ENCODE measurements around the gene P2RY14. TPM values are rescaled to one million over a fixed set of nuclear protein-coding genes. Genes with fewer than 3 reads are reported as not detected.

The P2RY14 gene
- total RNA-seq, 1 donor from 2014 or later: not detected

DNA sequence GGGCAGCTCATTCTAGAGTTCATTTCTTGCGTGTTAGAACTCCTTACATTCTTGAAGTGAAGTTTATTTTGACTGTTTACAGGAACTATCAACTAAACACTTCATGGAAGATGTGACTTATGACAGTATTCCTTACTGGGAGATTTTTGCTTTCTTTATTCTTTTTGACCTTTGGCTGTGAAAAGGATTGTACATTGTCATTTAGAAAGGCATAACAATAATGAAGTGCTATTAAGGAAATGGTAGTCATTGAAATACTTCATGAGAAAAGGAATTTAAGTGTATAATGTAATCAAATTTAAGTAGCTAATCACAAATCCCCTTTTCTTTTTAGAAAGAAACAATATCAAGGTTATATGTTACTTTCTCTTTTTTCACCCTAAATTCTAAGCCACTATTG, 11.3 kb downstream of the P2RY14 start:
- no peak for DNase-seq (ENCODE audit: extremely low spot score, unreplicated experiment)
- H3K36me3 Mint-ChIP-seq (ENCODE audit: unreplicated experiment): no peaks in the 10 kb centered on the region
- H3K4me1 Mint-ChIP-seq (ENCODE audit: unreplicated experiment): no peaks in the 10 kb centered on the region
- H3K27me3 Mint-ChIP-seq (ENCODE audit: unreplicated experiment): no peaks in the 10 kb centered on the region
- H3K27ac Mint-ChIP-seq (ENCODE audit: unreplicated experiment): no peak overlapping the region
- TF ChIP-seq, protein P1, sequence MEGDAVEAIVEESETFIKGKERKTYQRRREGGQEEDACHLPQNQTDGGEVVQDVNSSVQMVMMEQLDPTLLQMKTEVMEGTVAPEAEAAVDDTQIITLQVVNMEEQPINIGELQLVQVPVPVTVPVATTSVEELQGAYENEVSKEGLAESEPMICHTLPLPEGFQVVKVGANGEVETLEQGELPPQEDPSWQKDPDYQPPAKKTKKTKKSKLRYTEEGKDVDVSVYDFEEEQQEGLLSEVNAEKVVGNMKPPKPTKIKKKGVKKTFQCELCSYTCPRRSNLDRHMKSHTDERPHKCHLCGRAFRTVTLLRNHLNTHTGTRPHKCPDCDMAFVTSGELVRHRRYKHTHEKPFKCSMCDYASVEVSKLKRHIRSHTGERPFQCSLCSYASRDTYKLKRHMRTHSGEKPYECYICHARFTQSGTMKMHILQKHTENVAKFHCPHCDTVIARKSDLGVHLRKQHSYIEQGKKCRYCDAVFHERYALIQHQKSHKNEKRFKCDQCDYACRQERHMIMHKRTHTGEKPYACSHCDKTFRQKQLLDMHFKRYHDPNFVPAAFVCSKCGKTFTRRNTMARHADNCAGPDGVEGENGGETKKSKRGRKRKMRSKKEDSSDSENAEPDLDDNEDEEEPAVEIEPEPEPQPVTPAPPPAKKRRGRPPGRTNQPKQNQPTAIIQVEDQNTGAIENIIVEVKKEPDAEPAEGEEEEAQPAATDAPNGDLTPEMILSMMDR (IDR thresholded peaks at IDR 0.05): no peak
- H3K9me3 Mint-ChIP-seq (ENCODE audit: unreplicated experiment): no peaks in the 10 kb centered on the region
- no peak overlapping the region for H3K4me3 Mint-ChIP-seq (ENCODE audit: unreplicated experiment)

DNA sequence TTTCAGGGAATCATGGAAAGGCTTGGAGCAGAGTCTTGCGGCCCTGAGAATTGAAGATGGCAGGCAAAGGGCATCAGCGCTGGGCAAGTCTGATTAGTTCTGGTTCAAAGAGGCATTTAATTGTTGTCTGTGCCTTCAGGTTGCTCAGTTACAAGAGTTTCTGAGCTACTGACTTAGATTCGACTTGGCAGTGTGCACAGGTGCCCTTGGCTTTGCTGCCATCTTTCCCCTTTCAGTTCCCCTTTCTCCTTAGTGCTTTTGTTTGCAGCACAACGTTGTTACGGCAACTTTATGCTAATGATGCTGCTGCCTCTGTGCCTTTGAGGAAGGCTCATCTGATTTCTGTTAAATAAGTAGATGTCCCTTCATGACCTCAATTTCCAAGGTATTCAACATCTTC, 12.5 kb downstream of the P2RY14 start:
- no peak overlapping the region for H3K4me3 Mint-ChIP-seq (ENCODE audit: unreplicated experiment)
- no peak for DNase-seq (ENCODE audit: extremely low spot score, unreplicated experiment)
- no peaks in the 10 kb centered on the region for H3K9me3 Mint-ChIP-seq (ENCODE audit: unreplicated experiment)
- H3K36me3 Mint-ChIP-seq (ENCODE audit: unreplicated experiment): no peaks in the 10 kb centered on the region
- no peaks in the 10 kb centered on the region for H3K27me3 Mint-ChIP-seq (ENCODE audit: unreplicated experiment)
- H3K4me1 Mint-ChIP-seq (ENCODE audit: unreplicated experiment): no peaks in the 10 kb centered on the region
- TF ChIP-seq, protein P1 (IDR thresholded peaks at IDR 0.05): no peak
- no peak overlapping the region for H3K27ac Mint-ChIP-seq (ENCODE audit: unreplicated experiment)

DNA sequence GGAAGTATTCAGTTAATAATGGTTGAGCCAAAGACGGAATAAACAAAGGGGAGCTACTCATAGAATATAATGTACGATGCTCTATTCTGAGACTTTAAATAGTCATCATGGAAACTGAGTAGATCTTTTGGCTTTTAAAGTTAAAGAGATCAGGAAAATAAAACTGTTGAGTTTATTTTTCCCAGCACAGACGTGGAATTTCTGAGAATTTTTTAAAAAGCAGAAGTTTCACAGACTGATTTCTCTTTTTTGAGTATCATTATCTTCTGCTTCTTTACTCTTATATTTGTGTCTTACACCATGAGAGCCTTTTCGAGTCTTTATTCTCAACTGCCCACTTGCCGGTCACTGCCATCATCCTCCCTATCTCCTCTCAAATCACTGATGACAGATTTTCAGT, 13.2 kb downstream of the P2RY14 start:
- no peak for DNase-seq (ENCODE audit: extremely low spot score, unreplicated experiment)
- Mint-ChIP-seq H3K36me3 (ENCODE audit: unreplicated experiment) (no peaks in the 10 kb centered on the region), H3K27me3 (ENCODE audit: unreplicated experiment) (no peaks in the 10 kb centered on the region), H3K4me1 (ENCODE audit: unreplicated experiment) (no peaks in the 10 kb centered on the region), H3K27ac (ENCODE audit: unreplicated experiment) (no peak overlapping the region), H3K4me3 (ENCODE audit: unreplicated experiment) (no peak overlapping the region), H3K9me3 (ENCODE audit: unreplicated experiment) (no peaks in the 10 kb centered on the region)
- TF ChIP-seq, protein P1 (IDR thresholded peaks at IDR 0.05): no peak

DNA sequence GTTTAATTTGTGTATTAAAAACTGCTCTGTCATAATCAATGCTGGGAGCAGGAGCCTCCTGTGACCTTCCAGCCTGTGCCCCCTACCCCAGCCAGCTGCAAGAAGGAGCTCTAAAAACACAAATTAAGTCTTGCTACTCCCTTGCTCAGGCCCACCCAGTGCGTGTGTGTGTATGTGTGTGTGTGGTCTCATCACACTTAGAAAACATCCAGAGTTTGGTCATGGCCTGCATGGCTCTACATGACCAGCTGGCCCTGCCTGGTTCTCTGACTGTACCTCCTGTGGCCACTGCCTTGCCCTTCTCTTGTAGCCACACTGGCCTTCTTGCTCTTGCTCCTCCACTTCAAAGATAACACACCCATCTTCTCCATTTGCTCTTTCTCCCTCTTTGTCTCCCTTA, 13.7 kb downstream of the P2RY14 start:
- TF ChIP-seq, protein P1 (IDR thresholded peaks at IDR 0.05): no peak
- no peak for DNase-seq (ENCODE audit: extremely low spot score, unreplicated experiment)
- Mint-ChIP-seq H3K36me3 (ENCODE audit: unreplicated experiment) (no peaks in the 10 kb centered on the region), H3K9me3 (ENCODE audit: unreplicated experiment) (no peaks in the 10 kb centered on the region), H3K4me3 (ENCODE audit: unreplicated experiment) (no peak overlapping the region), H3K27ac (ENCODE audit: unreplicated experiment) (no peak overlapping the region), H3K27me3 (ENCODE audit: unreplicated experiment) (peaks cover 2% of the 10 kb centered on the region), H3K4me1 (ENCODE audit: unreplicated experiment) (no peaks in the 10 kb centered on the region)

DNA sequence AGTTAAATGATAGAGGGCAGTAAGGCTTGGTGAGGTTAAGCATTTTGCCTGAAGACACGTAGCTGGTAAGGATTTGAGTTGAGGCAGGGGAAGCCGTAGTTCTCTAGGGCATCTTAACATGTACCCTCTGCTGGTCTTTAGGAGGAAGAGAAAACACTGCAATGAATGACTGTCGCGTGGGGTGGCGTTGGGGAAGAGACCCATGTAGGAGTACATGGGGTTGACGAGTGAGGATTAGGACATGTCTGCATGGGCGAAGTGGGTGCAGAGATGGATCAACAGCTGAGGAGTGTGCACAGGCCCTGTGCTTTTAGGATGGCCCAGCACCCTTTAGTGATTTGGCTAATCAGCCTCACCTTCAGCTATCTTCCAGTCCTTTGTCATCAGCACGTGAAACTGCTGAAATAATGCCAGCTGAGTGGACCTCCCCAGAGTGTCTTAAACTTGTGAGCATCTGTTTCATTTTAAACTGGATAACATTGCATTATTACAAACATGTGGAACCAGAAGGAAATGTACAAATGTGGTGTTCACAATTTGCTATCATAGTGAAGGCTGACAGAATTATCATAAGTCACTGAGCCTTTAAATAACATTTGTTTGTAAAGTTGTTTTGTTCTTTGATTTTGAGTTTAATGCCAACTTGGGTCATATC, 15.3 kb downstream of the P2RY14 start:
- no peak overlapping the region for H3K27ac Mint-ChIP-seq (ENCODE audit: unreplicated experiment)

More for the DNA sequence above, 15.3 kb downstream of the P2RY14 start:
- H3K9me3 Mint-ChIP-seq (ENCODE audit: unreplicated experiment): no peaks in the 10 kb centered on the region
- DNase-seq (ENCODE audit: extremely low spot score, unreplicated experiment): no peak
- H3K27me3 Mint-ChIP-seq (ENCODE audit: unreplicated experiment): peaks cover 3% of the 10 kb centered on the region
- no peaks in the 10 kb centered on the region for H3K36me3 Mint-ChIP-seq (ENCODE audit: unreplicated experiment)
- TF ChIP-seq, protein P1 (IDR thresholded peaks at IDR 0.05): no peak
- H3K4me1 Mint-ChIP-seq (ENCODE audit: unreplicated experiment): no peaks in the 10 kb centered on the region
- no peak overlapping the region for H3K4me3 Mint-ChIP-seq (ENCODE audit: unreplicated experiment)

Measured in osteocyte (in vitro differentiated cells).